SKM-1 treated with dmso at 0.1 percent for 144 hours (cell line): ENCODE results near the gene TUSC2.

ENCODE experiments used
- DNase-seq: peaks from one replicate; lab custom pipeline; 2025; ENCODE audit not compliant: unreplicated experiment; lab: John Stamatoyannopoulos, UW

TUSC2 gene

DNA sequence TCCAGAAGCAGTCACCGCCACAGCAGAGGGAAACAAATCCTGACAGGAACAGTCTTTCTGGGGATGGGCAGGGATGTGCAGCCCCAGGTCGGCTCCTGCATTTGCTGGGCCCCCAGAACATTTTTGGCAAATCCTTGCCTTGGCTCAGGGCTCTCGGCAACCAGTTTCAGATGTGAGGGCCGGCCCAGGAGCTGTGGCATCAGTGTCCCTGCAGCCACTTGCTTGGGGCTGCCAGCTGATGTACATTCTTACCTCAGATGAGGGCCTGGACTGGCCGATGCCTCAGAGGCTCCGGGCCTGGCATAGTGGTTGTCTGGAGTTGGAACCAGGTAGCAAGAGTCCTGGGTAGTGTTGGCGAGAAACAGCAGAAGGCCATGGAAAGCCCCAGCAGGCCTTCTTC, 26.8 kb upstream of the TUSC2 start:
- no peak for DNase-seq

DNA sequence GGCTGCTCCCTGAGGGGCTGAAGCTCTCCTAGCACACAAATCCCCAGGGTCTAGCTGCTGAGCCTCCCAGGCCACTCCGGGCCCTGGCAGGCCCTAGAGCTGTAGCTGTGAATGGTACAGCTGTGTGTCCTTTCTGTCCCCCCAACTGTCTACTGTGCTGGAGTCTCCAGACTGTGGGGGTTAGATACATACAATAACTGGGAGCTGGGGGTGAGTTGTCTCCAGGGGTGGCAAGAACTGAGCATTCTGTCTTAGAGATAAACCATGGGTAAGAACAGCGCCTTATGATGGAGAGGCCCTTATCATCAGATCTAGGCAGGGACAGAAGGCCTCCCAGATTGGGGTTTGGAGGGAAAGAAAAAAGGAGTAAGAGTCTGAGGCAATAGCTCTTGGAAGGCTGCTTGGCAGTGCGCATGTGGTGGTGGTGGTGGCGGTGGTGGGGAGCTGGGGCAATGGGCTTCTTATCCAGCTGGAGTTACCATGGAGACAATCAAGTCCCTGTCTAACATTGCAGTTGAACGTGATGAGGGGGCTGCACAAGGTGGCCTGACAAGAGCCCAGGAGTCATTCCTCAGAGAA, 26.3 kb upstream of the TUSC2 start:
- no peak for DNase-seq

DNA sequence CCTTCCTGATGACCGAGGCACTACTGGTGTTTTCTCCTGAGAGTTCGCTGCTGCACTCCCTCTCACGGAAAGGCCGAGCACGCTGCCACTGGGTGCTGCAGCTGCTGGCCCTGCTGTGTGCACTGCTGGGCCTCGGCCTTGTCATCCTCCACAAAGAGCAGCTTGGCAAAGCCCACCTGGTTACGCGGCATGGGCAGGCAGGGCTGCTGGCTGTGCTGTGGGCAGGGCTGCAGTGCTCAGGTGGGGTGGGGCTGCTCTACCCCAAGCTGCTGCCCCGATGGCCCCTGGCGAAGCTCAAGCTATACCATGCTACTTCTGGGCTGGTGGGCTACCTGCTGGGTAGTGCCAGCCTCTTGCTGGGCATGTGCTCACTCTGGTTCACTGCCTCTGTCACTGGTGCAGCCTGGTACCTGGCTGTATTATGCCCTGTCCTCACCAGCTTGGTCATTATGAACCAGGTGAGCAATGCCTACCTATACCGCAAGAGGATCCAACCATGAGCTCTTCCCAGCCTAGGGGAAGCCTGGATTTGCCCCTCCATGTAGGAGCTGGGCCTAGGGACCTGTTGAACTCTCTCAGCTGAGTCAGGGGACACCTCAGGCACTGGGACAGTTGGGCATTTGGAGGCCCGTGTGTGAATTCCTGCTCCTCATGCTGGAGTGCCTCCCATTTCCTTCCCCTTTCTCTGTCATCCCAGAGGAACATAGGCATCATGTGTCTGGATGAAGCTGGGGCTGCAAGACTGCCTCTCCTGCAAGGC, 25.4 kb upstream of the TUSC2 start:
- DNase-seq = no peak

DNA sequence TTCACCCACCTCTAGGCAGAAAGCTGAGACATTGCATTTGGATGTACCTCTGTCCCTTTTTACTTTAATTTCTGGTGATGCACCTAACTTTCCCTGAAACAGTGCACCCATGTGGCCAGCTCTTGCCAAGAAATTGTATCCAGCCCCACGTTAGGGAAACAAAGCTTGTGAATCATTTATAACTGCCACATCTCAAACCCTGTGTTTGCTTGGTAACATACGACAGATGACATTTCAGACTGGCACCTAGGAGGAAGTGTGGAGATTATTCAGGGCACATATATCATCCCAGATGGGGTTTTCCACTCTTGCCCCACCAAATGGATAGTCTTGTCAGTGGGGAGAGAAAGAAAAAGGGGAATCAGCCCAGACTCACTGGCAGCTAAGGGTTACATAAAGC, 24.8 kb upstream of the TUSC2 start:
- DNase-seq = no peak

DNA sequence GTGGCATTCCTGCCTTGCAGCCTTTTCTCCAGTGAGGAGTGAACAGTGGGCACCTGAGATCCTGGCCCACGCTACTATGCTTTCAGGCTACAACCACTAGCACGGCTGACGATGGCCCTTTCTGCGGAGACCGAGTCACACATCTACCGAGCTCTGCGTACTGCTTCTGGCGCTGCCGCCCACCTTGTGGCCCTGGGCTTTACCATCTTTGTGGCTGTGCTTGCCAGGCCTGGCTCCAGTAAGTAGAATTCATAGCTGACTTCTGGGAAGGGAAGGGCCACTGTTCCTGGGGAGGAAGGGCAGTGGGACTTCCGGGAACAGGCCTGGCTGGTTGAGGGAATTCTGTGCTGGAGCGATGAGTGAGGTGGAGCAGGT, 23.3 kb upstream of the TUSC2 start:
- no peak for DNase-seq

DNA sequence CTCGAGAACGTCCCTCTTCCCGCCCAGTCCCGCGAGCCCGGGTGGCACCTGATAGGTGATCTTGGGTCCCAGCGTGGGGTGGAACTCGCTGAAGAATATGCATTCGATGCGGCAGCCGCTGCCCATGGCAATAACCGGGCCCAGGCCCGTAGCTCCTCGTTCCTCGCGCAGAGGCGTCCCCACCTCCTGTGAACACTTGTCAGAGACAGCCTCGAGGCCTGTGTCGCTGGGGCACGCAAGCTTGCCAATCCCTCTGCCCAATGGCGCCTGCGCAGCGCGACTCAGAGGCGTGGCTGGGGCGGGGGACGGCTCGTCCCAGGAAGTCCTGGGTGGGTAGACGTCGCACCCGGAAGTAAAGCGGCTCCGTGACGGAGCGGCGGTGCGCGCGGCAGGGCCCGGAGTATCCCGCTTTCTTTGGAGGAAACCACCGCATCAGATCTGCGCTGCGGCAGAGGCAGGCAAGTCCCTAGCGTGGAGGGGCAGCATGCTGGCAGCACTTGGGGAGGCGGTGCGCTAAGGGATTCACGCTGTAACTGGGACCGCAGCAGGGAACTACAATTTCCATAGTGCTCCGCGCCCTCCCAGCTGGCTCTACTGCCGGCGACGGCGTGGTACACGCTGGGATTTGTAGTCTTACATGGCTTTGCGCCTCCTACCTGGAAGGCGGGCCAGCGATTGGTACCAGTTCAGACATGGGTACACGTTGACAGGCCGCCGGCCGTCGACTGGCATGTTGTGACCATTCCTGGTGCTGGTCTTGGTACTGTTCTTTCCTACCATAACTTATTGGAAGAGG, 22.7 kb upstream of the TUSC2 start, which contains the start of the genes CYB561D2 and NPRL2:
TSS of gene CYB561D2 (plus strand) at position 336 of the 796 bp plus-strand sequence. CDS start 572 bp downstream, outside the sequence.
TSS of gene NPRL2 (minus strand) at position 249 of the 796 bp plus-strand sequence. CDS start at position 126, 123 bp downstream.
- peak; percentile 91 for DNase-seq

DNA sequence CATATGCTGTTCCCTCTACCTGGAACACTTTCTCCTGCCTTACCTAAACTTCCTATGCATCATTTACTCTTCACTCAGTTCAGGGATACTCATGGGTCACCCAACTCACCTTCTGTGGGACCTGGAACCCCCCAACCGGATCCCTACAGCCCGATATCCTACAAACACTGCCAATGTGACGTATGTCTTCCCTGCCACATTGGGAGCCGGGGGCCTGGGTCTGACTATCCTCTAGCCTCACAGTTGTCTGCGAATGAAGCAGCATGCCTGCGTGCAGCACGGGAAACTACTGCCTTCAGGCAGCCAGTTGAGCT, 22.1 kb upstream of the TUSC2 start:
- no peak for DNase-seq

DNA sequence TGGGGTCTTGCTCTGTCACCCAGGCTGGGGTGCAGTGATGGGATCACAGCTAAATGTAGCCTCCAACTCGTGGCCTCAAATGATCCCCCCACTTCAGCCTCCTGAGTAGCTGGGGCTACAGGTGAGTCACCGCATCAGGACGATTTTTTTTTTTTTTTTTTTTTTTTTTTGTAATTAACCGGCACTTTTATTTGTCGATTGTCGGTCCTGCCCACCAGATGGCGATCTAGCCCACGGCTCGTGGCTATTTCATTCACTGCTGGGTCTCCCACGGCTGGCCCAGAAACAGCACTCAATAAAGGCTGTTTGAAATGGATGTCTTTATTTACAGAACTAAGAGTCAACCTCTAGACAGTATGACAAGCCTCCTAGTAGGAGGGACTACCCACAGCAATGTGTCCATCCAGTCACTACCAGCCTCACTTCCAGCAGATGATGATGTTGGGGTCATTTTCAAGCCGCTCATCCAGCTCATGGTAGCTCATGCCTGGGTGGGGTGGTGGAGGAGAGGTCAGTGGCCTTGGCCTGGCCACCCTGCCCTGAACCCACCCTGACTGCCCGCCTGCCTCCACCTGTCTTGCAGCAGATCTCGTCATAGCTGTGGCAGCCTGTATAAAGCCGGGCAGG, 19.3 kb upstream of the TUSC2 start:
- peak; percentile 15 for DNase-seq

DNA sequence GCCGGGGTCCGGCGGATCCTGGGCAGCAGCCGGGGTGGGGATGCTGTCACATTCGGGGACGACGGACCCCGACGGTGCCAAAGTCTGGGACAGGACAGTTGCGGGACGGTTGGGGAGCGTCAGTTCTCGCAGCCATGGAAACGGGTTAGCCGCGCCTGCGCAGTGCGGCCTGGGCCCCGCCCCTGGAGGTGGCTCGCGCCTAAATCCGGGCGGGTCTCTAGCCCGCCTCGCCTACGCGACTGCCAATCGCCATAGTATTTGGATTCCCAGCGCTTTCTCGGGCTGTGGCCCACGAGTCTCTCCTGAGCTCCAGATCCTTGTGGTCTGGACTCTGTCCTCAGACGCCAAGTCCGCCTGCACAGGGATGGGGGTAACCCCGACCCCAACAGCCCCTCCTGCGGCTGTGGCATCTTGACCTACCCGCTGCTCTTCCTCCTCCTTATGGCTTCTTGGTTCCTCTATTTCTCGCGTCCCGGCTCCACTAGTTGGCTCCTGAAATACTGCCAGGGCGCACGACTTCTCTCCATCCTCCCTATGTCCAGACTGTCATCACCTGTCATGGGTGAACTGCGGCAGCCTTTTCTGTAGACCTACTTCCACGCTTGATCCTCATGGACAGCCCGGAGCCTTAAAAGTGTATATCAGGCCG, 17.7 kb upstream of the TUSC2 start, which contains the start of gene ZMYND10:
TSS of gene ZMYND10 (minus strand) at position 147 of the 649 bp plus-strand sequence. CDS start 153 bp downstream, outside the sequence.
- no peak for DNase-seq

DNA sequence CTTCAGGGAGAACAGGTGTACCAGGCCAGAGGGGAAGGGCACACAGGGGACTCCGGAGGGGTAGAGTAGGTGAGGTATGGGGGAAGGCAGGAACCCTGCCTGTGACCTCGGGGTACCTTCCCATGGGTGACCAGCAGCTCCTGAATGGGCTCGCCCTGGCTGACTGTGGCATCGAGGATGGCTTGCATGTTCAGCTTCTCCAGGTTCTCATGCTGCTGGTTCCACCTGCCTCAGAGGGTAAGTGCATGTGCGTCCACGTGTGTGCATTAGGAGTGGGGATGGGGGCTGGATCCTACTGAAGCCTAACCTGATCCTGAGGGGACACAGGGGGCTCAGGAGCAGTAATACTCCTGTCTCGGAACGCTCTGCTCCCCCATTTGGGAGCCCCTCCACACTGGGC, 17.0 kb upstream of the TUSC2 start:
- DNase-seq = no peak

DNA sequence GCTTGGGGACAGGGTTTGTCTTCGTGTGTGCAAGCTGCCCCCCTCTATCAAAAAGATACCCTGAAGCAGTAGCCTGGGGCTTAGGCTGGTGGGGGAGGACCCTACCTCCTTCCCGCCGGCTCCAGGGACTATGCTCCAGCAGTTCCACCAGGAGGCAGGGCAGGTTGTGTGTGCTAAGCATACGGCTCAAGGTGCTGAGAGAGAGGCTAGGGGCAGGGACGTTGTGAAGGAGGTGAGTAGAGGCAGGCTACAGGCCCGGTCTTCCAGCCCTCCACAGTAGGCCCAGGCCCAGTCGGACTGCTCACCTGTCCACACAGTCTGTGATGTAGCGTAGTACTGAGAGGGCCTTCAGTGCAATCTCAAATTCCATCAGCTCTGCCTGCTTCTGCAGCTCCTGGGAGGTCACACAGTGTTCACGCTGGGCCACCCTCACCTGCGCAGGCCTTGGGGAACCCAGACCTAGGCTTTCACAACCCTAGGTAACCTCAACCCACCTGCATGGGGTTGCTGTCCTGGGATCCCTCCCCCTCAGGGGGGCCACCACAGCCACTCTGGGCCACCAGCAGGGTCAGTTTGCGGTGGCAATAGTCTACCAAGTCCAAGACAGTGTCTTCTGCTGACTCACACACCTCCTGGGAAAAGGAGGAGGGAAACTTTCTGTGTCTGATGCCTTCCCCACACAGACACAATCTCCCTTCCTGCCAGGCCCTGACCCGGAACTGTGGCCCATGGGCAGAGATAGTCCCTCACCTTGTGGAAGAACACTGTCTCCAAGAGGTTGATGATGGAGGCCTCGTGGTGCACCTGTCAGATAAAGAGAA, 15.0 kb upstream of the TUSC2 start:
- no peak for DNase-seq

DNA sequence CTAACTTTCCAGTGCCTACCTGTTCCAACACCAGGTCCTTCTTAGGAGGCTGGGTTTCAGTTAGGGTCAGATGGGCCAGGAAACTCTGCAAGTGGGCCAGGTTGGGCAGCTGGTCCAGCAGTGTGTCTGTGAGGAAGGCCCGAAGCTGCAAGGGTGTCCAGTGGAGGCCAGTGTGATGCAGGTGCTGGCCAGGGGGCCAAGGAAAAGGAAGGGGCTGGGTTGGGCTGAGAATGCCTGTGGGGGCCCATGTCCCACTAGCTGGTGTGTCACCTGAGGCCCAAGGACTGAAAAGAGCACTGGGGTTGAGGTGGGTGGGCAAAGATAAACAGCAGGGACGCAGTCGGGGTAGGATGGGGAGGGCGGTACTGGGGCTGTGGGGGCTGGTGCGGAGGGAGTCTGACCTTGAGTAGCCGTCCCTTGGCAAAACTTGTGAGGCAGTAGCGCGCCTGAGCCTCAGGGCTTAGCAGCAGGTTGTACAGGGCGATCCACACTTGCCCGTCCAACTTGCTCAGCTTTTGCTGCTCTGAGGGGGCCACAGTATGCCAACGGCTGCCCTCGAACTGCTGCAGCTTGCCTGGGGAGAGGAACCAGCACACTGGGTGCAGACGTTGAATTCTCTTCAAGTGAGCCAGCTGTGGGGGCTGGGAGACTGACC, 14.1 kb upstream of the TUSC2 start:
- DNase-seq = no peak

DNA sequence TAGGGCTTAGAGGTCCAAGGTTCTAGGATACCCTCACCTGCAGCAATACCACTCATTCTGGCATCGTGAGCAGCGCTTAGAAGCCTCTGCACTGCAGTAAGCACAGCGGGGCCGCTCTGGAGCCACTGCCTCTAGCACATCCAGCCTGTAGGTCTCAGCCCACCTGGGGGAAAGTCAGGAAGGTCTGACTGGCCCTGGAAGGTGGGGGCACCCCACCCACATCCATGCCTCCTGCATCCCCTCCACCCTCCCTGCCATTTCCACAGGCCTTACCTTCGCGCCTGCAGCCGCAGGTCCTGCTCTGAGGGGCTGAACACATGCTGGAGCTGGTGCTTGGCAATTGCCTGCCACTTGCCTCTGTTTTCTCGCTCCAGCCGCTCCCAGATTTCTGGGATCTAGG, 13.5 kb upstream of the TUSC2 start:
- no peak for DNase-seq

DNA sequence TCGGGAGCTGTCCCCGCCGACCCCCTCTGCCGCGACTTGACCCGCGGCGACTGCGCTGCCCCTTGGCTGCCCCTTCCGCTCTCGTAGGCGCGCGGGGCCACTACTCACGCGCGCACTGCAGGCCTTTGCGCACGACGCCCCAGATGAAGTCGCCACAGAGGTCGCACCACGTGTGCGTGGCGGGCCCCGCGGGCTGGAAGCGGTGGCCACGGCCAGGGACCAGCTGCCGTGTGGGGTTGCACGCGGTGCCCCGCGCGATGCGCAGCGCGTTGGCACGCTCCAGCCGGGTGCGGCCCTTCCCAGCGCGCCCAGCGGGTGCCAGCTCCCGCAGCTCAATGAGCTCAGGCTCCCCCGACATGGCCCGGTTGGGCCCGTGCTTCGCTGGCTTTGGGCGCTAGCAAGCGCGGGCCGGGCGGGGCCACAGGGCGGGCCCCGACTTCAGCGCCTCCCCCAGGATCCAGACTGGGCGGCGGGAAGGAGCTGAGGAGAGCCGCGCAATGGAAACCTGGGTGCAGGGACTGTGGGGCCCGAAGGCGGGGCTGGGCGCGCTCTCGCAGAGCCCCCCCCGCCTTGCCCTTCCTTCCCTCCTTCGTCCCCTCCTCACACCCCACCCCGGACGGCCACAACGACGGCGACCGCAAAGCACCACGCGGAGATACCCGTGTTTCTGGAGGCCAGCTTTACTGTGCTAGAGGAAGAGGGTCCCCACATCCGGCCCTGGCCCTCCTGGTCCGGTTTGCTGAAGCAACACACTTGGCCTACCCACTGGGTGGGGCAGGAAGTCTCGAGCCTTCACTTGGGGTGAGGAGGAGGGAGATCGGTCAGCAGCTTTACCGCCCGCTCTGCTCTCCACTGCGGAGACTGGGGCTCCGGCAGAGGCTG, 12.7 kb upstream of the TUSC2 start, which contains the start of gene RASSF1:
TSS of gene RASSF1 (minus strand) at position 389 of the 882 bp plus-strand sequence. CDS start at position 358, 31 bp downstream.
- peak; percentile 95 for DNase-seq

DNA sequence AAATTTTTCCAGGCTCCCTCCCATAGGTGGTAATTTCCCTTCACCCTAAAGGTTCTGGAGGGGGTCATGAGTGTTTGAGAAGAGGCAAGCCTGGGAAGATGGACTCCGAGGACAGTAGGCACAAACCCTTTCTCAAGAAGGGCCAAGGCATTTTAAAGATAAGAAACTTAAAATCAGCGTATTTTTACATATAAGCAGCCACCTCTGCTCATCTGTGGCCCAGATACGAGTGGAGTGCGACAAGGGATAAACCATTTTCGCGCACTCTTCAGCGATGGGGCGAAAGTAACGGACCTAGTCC, 12.1 kb upstream of the TUSC2 start:
- DNase-seq = no peak

DNA sequence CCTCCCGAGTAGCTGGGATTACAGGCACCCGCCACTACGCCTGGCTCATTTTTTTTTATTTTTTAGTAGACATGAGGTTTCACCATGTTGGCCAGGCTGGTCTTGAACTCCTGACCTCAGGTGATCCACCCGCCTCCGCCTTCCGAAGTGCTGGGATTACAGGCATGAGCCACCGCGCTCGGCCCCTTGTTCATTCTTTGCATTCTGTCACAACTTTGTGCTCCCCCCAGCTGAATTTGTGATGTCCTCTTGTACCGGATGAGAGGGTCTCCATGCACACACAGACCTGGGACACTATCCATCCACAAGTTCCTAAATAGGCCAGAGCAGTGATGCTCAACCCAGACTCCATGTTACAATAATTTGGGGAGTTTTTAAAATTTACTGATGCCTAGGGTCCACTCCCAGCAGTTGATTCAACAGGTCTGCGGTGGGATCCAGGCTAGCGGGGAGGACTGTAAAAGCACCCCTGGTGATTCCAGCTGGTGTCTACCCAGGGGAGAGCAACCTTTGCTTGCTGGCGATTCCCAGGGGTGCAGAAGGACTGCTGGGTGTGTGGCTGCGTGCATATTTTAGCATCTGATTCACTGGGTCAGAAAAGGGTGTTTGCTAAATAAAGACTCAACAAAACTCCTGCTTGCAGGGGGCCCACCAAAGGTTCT, 11.6 kb upstream of the TUSC2 start:
- no peak for DNase-seq

DNA sequence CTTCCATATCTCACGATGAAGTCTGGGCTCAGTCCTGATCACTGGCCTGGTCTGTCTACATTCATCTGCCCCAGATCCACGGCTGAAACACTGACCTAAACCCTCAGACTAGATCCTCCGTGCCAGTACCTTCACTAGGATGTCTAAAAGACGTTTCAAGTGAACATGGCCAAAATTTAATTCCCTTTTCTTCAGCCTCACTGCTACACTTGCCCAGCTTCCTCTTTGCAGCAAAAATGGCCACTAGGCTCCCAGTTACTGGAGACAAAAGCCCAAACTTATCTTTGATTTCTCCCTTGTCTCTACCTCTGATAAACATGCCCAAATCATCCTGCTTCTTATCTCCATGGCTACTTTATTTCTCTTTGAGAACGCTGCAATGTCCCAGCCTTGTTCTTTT, 10.9 kb upstream of the TUSC2 start:
- peak; percentile 44 for DNase-seq

DNA sequence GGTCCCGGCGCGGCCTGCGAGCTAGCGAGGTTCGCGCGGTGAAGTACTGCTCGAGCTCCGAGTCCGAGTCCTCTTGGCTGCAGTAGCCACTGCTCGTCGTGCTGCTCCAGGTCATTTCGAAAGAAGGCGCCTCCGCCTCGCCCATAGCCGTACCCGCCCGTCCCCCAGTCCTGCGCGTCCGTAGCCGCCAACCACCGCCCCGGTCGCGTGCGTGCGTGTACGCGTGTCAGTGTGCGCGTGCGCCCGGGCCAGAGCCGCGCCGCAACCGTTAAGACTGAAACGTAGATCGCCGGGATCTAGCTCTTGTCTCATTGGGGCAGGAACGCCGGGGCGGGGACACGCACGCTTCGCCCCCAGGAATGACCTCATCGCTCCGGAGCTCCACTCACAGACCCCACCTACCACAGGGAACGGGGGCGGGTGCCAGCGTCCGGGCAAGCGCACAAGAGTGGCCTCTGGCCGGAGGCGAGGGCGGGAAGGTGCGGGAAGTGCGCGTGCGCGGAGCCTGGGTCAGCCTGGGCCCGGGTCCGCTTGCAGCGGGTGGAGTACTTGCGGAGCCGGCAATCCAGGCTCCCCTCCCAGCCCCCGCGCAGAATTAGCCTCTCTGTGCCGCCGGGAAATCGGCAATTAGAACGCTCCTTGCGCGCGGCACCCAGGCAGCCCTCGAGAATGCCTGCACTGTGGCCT, 9.3 kb upstream of the TUSC2 start:
- peak; percentile 98 for DNase-seq
